ENCODE results near the gene PPP4R3A.
"Not testable (repeated sequence)": the region's sequence is repeated elsewhere in the genome, so short reads cannot be mapped to it uniquely, and the experiment has no call there.

Gene PPP4R3A

GRCh38 chr14:91503000-91503504 is 7.1 kb downstream of the PPP4R3A start:
- DNase-seq: no peak

DNA sequence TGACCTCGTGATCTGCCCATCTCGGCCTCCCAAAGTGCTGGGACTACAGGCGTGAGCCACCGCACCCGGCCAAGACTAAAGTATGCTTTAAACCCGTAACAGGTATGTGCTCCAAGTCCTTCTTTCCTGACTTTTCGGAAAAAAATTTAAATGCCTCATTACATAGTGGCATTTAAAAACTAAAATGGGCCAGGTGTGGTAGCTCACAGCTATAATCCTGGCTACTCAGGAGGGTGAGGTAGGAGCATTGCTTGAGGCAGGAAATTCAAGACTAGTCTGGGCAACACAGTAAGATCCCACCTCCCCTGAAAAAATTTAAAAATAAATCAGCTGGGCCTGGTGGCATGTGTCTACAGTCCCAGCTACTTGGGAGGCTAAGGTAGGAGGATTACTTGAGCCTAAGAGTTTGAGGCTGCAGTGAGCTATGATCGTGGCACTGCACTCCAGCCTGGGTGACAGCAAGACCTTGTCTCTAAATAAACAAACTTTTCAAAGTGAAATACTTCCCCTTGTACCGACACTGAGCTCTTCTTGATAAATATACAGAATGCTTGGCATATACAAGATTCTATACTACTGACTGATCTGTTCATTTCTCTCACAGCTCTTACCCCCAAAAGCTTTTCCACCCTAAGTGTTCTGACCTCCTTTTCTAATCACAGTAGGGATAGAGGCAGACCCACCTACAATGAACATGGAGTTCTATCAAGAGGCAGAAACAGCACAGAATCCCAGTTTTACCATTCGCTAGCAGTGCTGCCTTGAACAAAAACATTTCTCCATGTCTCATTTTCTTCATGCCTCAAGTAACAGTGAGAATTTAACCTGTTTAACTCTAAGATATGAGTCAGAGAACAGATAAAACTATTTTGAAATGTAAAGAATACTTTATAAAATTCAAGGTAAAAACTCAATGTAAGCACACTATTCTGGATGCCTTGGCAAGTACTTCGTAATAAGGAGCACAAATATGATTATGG is 7.9 kb downstream of the PPP4R3A start:
- no peak for DNase-seq

- DNase-seq: no peak
Observed at GRCh38 chr14:91501348-91501747, 8.8 kb downstream of the PPP4R3A start.

DNA sequence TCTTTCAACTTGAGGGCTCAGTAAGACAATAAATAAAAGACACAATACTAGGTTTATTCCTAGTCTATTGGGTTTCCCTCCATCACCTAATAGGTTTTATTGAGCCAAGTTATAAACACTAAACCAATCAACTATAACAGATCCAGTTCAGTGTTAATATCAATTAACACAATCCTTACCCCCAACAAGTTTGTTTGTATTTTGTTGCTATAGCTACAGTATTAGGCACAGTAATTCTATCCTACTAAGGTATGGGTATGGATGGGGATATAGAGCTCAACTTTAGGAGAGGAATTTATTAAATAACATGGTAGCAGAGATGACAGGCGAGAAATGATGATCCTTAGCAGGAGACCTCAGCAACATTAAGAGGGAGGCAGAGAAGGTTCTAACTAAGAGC is 13.3 kb downstream of the PPP4R3A start:
- DNase-seq: peak; percentile 58

DNA sequence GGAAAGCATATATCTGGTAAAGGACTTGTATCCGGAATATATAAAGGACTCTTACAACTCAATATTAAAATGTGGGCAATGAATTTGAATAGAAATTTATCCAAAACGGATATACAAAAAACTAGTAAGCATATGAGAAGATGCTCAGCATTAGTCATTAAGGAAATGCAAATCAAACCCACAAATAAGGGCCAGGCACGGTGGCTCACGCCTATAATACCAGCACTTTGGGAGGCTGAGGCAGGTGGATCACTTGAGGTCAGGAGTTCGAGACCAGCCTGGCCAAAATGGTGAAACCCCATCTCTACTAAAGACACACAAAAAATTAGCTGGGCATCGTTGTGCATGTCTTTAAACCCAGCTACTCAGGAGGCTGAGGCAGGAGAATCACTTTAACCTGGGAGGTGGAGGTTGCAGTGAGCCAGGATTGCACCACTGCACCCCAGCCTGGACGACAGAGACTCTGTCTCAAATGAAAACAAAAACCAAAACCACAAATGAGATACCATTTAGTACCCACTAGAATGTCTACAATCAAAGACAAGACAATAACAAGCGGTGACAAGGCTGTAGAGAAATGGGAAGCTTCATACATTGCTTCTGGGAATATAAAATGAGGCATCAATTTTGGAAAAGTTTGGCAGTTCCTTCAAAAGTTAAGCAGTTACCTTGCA is 15.6 kb downstream of the PPP4R3A start:
- not testable (repeated sequence) for DNase-seq

DNA sequence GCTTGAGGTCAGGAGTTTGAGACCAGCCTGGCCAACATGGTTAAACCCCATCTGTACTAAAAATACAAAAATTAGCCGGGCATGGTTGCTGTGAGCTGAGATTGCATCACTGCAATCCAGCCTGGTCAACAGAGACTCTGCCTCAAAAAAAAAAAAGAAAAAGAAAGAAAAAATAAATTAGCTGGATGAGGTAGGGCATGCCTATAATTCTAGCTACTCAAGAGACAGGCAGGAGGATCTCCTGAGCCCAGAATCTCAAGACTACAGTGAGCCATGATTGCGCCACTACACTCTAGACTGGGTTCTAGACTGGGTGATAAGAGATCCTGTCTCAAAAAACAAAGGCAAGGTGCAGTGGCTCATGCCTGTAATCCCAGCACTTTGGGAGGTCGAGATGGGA is 16.9 kb downstream of the PPP4R3A start:
- DNase-seq: no peak

- no peak for DNase-seq
Observed at GRCh38 chr14:91484744-91485143, 25.4 kb downstream of the PPP4R3A start.

DNA sequence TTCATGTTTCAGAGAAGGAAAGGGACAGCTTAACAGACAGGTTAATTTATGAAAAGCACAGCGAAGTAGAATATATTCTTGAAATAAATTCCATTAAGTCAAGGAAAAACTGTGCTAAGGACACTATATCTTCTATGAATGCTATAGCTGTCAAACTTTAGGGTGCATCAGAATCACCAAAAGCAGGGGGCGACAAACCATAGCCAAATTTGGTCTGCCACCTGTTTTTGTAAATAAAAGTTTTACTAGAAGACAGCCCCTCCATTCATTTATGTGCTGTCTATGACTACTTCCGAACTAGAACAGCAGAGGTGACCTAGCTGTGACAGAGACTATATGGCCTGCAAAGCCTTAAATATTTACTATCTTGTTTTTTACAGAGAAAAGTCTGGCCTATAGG is 25.9 kb downstream of the PPP4R3A start:
- DNase-seq: no peak

DNA sequence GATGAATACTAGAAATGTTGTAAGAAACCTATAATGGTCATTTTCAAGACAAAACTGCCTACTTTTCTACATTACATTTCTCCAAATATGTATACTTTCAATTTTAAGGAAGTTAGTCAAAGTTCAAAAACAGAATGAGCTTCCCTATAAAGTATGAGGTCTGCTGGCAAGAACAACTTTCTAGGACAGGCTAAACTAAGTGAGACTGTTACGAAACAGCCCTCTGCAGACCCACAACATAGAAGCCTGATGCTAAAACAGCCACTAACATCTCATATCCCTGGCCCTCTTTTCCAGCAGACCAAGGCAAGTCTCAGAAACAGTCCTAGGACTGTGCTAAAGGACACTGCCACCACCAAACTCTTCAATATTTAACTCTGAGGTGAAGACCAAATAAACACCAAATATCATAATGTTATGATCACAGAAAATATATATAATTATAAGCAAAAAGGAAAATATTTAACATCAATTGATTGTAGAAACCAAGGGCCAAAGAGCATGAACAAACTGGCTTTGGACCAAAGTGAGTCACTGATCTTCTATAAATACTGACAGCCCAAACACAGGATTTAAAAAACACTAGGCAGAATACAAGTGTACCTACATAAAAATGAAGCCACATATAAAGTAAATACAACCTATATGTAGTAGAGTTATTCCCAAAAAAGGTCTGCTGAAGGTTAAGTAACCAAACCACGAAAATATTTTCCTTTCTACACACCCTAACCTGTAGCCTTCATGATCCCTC is 27.7 kb downstream of the PPP4R3A start:
- no peak for DNase-seq

- DNase-seq: no peak
Observed at GRCh38 chr14:91477388-91477787, 32.7 kb downstream of the PPP4R3A start.

- no peak for DNase-seq
Observed at GRCh38 chr14:91473046-91473445, 37.1 kb downstream of the PPP4R3A start.

DNA sequence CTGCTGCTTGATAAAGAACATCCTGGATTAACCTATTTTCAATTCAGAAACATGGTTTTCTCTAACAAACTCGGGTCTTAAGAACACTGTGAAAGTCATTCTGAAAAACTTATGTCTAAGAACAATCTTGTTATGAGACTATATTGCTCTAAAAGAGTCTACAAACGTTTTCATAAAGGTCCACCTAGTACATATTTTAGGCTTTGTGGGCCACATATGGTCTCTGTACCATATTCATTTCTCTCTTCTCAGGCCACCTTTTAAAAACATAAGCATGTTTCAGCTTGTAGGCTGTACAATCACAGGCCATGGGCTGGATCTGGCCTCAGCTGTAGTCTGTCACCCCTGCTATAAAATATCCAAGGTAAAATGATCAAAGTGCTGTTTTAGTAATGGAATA is 39.9 kb downstream of the PPP4R3A start:
- DNase-seq: no peak

DNA sequence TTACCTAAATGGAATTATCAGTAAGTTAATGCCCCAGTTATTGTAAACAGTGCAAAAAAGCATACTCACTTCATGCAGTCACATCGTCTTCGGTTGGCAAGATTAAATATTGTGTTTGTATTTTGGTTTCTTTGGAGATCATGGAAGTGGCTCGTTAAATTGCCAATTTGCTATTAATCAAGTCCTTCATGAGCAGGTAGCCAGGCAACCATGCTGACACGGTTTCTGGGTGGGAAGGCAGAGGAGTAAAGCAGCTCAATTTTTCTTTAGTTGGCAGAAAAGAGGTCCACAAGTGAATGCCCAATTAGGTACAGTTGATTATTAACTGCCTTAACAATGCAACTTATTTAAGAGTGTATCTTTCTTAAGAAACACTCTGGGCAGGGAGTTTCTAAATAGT is 43.9 kb downstream of the PPP4R3A start:
- DNase-seq: no peak

DNA sequence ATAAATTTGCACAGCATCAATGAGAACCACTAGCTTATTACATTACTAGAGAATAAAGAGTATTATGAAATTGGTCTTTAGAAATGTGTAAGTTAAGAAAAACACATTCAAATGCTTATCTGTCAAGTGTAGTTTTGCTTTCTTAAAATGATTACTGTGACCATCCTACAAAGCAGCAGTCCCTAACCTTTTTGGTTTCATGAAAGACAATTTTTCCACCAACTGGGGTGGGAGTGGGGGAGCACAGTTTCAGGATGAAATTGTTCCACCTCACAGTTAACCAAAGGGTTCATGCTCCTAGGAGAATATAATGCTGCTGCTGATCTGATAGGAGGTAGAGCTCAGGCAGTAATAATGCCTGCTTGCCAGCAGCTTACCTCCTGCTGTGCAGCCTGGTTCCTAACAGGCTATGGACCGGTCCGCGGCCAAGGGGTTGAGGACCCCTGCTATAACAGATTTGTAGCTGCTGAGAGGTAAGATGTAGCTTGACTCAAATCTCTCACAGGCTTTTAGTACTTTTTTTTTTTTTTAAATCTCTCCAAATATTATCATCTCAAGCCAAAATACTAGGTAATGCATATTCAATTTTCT is 45.4 kb downstream of the PPP4R3A start:
- DNase-seq: no peak

GRCh38 chr14:91458612-91459011 is 51.5 kb downstream of the PPP4R3A start:
- no peak for DNase-seq

DNA sequence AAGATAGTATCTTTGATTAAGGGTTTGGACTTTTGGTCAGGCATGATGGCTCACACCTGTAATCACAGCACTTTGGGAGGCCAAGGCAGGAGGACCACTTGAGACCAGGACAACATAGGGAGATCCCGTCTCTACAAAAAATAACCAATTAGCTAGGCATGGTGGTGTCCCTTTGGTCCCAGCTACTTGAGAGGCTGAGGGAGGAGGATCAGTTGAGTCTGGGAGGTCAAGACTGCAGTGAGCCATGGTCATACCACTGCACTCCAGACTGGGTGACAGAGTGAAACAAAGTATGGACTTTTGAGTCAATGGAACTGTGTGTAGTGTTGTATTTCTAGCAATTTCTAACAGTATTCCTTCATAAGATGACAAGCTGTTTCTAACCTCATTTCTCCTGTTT is 53.8 kb downstream of the PPP4R3A start:
- DNase-seq: no peak

GRCh38 chr14:91454580-91454979 is 55.5 kb downstream of the PPP4R3A start:
- DNase-seq: no peak

DNA sequence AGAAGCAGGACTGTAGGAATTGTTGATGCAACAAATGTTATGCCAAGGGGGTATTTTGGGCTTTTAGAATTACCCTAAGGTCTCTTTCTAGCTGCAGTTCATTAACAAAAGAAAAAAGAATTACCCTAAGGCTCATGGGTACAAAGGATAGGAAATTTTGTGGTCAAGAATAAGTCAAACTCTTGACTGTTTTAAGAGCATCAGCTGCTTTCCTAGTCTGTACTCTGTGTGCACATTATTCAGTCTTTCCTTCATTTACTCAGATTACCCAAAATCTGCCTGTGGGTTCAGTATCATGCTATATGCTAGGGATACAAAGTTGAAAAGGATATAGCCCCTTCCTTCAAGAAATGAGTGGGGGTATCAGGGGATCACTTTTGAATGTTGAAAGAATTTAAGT is 56.0 kb downstream of the PPP4R3A start:
- DNase-seq: no peak

GRCh38 chr14:91453744-91454143 is 56.4 kb downstream of the PPP4R3A start:
- peak; percentile 18 for DNase-seq

GRCh38 chr14:91444335-91445020 is 65.6 kb downstream of the PPP4R3A start:
- DNase-seq: no peak

- DNase-seq: no peak
Observed at GRCh38 chr14:91439345-91439744, 70.8 kb downstream of the PPP4R3A start.

DNA sequence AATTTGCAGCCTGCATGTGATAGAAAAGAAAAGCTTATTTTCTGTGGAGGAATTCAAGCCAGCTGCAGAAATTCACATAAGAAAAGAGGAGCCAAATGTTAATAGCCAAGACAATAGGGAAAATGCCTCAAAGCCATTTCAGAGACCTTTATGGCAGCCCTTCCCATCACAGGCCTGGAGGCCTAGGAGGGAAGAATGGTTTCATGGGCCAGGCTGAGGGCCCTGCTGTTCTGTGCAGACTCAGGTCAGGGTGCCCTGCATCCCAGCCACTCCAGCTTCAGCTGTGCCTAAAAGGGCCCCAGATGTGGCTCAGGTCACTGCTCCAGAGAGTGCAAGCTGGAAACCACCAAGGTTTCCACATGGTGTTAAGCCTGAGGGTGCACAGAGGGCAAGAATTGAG is 71.3 kb downstream of the PPP4R3A start:
- DNase-seq: no peak

All from NCI-H2171 treated with DMSO at 0.1 percent for 48 hours (cell line).